Upper lobe of right lung (tissue), 1 donor: Measurements from ENCODE around the gene SCMH1. TPM values are rescaled to one million over a fixed set of nuclear protein-coding genes. Genes with fewer than 3 reads are reported as not detected.

Experiments
- ATAC-seq: fragments of 200-7000 bp; cut with Tn5 transposase; one replicate; pipeline ENCODE4 v1.9.1; 2020; ENCODE audit warnings: mild to moderate bottlenecking, moderate library complexity
- DNase-seq: peaks from one replicate; pipeline ENCODE4 v3.0.0-alpha.2; 2020
- H3K27ac ChIP-seq: fragments of 200-600 bp; one replicate; pipeline ENCODE4 v1.8.0; 2022
- H3K27me3 ChIP-seq: fragments of 200-600 bp; one replicate; pipeline ENCODE4 v1.8.0; 2022; ENCODE audit warnings: mild to moderate bottlenecking
- H3K36me3 ChIP-seq: fragments of 200-600 bp; one replicate; pipeline ENCODE4 v1.8.0; 2022
- H3K4me1 ChIP-seq: fragments of 200-600 bp; one replicate; pipeline ENCODE4 v1.8.0; 2022
- H3K4me3 ChIP-seq: fragments of 200-600 bp; one replicate; pipeline ENCODE4 v1.8.0; 2022; ENCODE audit warnings: mild to moderate bottlenecking
- H3K9me3 ChIP-seq: fragments of 200-600 bp; one replicate; pipeline ENCODE4 v1.8.0; 2022
- CTCF ChIP-seq: fragments of 200-600 bp; IDR thresholded peaks from one replicate; pipeline ENCODE4 v1.8.0; 2022; ENCODE audit warnings: antibody characterized with exemption
- intact Hi-C: fragments of 100-400 bp; cut with DNase I; formaldehyde crosslinking; loops from one replicate; pipeline ENCODE4 v1.11.0; 2022
- total RNA-seq: library from RNA; stranded (reverse); fragmentation: NEBNext Ultra II Directional; extraction: Animal tissue kit (Norgen Biotek cat#: 25700); gene quantifications from one replicate; pipeline ENCODE4 v1.2.1, GENCODE V29; 2021
- donor health status: DM: no; HTN: yes; CAD: no; lungs with severe emphysema.

The SCMH1 gene
- total RNA-seq, 1 donor from 2014 or later, result 37.2 TPM

GRCh38 chr1:41037116-41037903 lies 204.8 kb downstream of the SCMH1 start:
- no peak overlapping the region for H3K4me3 ChIP-seq
- ATAC-seq (no peak), DNase-seq (no peak)
- TF ChIP-seq CTCF, result no peak
- H3K27ac ChIP-seq, result no peak overlapping the region
- H3K9me3 ChIP-seq, result no peaks in the 10 kb centered on the region
- intact Hi-C loops, result no loop called here
- H3K27me3 ChIP-seq, result no peaks in the 10 kb centered on the region
- H3K36me3 ChIP-seq, result peaks cover 35% of the 10 kb centered on the region
- no peaks in the 10 kb centered on the region for H3K4me1 ChIP-seq

DNA sequence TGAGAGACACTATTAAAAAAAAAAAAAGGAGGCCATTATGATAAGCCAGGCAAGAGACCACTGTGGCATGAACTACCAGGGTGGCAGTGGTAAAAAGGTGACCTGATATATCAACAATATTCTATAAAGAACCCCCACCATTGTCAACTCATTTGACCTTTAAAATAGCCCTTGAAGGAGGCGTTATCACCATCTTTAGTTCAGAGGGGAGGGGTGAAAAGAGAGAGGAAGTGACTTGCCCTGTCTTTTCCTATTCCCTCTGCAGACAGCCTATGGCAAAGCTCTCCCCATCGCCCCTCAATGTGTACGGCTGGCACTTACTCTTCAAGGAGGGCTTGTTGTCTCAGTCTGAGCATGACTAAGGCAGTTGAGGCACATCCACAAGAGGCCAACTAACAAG lies 208.8 kb downstream of the SCMH1 start:
- ATAC-seq (no peak), DNase-seq (no peak)
- Histone ChIP-seq H3K4me1 (no peaks in the 10 kb centered on the region), H3K9me3 (no peaks in the 10 kb centered on the region), H3K4me3 (no peak overlapping the region), H3K27ac (no peak overlapping the region), H3K36me3 (peaks cover 47% of the 10 kb centered on the region), H3K27me3 (no peaks in the 10 kb centered on the region)
- intact Hi-C loops, result no loop called here
- TF ChIP-seq CTCF, result no peak

DNA sequence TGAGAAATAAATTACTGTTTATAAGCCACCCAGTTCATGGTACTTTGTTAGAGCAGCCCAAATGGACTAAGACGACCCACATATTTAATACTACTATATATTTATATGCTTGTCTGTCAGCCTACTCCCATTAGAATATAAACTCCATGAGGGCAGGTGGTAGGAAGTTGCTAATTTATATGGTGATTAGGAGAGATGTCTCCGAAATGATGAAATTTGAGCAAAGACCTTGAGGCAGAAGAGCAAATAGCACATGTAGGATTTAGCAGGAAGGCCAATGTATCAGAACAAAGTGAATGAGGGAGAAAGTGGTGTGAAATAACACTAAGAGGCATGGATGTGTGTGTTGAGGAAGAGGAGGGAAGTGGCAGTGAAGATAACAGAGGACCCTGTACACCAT lies 210.0 kb downstream of the SCMH1 start:
- no peaks in the 10 kb centered on the region for H3K9me3 ChIP-seq
- no peaks in the 10 kb centered on the region for H3K27me3 ChIP-seq
- no peaks in the 10 kb centered on the region for H3K4me1 ChIP-seq
- TF ChIP-seq CTCF, result no peak
- H3K4me3 ChIP-seq, result no peak overlapping the region
- no peak overlapping the region for H3K27ac ChIP-seq
- peaks cover 48% of the 10 kb centered on the region for H3K36me3 ChIP-seq
- intact Hi-C loops, result no loop called here
- ATAC-seq (no peak), DNase-seq (no peak)

DNA sequence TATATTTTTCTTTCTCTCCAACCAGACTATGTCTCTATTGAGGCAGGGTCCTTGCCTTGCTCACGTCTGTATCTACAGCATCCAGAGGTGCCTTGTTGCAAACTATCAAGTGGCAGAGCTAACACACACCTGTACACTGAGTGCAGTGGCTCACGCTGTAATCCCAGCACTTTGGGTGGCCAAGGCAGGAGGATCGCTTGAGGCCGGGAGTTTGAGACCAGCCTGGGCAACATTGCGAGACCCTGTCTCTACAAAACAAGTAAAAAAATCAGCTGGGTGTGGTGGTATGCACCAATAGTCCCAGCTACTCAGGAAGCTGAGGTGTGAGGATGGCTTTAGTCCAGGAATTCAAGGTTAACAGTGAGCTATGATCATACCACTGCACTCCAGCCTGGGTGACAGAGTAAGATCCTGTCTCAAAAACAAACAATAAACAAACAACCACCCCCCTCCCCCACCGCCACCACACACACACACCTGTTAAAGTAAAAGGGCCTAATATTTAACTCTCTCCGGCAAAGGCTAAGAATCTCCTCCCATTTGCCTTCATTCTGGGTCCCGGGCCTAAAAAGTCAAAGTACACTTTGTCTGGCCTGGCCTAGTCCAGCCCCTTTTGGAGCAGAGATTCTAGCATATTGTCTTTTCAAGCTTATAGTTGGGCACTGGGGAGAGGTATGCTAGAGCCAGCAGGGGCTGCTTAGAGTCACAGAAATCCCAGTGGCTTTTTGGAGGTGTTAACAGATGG lies 211.1 kb downstream of the SCMH1 start:
- intact Hi-C loops, result no loop called here
- H3K4me3 ChIP-seq, result no peak overlapping the region
- H3K9me3 ChIP-seq, result no peaks in the 10 kb centered on the region
- peaks cover 37% of the 10 kb centered on the region for H3K36me3 ChIP-seq
- no peaks in the 10 kb centered on the region for H3K27me3 ChIP-seq
- no peak for ATAC-seq
- H3K27ac ChIP-seq, result no peak overlapping the region
- no peaks in the 10 kb centered on the region for H3K4me1 ChIP-seq
- no peak for DNase-seq
- no peak for TF ChIP-seq CTCF

DNA sequence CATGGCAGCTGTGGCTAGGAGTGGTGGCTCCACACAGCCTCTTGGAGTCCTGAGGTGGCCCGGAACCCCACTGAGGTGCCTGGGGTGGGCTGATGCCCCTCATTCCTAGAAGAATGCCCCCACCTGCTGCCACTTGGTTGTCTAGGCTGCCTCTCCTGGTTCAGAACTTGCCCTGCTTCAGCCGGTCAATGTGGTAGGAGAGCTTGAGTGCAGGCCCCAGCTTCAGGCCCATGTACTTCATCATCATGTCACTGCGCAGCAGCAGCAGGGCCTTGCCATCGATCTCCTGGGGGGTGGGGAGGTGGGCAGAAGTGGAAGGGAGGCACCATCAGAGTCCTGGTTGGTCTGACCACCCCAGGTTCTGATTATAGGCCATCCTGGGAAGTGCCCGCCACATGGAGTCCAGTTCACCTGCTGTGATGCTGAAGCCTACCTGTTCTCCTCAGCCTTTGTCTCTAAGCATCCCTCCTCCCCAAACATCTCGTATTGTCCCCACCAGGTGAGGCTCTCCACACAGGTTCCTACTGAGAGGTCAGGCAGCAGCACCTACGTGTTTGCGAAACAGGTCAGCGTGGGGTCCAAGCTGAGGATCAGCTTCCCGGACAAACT lies 214.0 kb downstream of the SCMH1 start:
- H3K9me3 ChIP-seq, result no peaks in the 10 kb centered on the region
- no peak overlapping the region for H3K27ac ChIP-seq
- intact Hi-C loops, result no loop called here
- TF ChIP-seq CTCF, result no peak
- H3K36me3 ChIP-seq, result peaks cover 27% of the 10 kb centered on the region
- DNase-seq, result no peak
- no peaks in the 10 kb centered on the region for H3K4me1 ChIP-seq
- no peaks in the 10 kb centered on the region for H3K27me3 ChIP-seq
- no peak overlapping the region for H3K4me3 ChIP-seq
- ATAC-seq, result no peak
